HG02759 (cell line): Measurements from ENCODE around the gene NELFA.

ENCODE experiments used
- ATAC-seq: cut with Tn5 transposase; IDR thresholded peaks from one replicate; pipeline ENCODE4 v1.9.1; 2021; ENCODE audit warnings: mild to moderate bottlenecking, moderate library complexity; ENCODE audit not compliant: unreplicated experiment

The NELFA gene

GRCh38 chr4:2008921-2009650, at the start of gene NELFA:
NELFA (minus strand) TSS chr4:2008974; CDS start chr4:2008959, 15 bp downstream.
- peak; percentile 87 for ATAC-seq

DNA sequence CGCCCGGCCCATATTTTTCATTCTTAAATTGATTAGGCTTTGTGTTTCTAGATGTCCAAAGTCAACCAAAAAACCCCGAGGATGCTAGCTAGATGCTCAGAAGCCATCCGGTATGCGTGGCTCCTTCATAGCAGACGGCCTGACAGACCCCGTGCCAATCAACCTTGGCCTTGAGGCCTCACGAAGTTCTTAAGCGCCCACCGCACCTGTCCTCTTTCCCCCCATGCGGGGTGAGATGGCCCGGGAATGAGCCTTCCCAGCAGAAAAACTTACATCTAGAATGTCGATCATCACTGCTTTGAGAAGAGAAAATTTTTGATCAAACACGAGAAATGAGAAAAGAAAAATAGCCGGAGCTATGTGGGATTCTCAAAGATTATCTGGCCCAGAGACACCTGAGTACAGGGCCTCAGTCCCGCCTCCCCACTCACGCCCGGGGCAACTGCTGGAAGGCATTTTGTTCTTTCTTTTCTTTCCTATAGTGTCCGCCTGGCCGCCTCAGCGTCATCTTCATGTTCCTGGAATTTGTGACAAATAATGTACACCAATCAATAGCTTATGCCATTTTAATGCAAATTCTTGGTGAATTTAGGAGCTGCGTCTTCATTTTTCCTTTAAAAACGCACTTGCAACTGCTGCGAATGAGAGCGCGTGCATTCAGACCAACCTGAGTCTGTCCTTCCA, 48.8 kb upstream of the NELFA start:
- no peak for ATAC-seq

GRCh38 chr4:2054217-2054616, 45.4 kb upstream of the NELFA start:
- ATAC-seq, result no peak

GRCh38 chr4:2051086-2051485, 42.3 kb upstream of the NELFA start:
- no peak for ATAC-seq

DNA sequence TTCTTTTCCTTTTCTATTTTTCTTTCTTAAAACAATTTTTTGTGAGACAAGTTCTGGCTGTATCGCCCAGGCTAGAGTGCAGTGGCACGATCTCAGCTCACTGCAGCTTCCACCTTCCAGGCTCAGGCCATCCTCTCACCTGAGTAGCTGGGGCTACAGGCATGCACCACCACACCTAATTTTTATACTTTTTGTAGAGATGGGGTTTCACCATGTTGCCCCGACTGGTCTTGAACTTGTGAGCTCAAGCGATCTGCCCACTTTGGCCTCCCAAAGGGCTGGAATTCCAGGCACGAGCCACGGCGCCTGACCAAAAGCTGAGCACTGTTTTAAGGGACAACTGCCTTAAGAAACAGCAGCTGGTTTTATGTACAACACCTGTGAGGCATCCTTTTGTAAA, 41.0 kb upstream of the NELFA start:
- no peak for ATAC-seq

- no peak for ATAC-seq
Measured at GRCh38 chr4:2049381-2049780, 40.6 kb upstream of the NELFA start.

- no peak for ATAC-seq
Measured at GRCh38 chr4:2048831-2049230, 40.1 kb upstream of the NELFA start.

DNA sequence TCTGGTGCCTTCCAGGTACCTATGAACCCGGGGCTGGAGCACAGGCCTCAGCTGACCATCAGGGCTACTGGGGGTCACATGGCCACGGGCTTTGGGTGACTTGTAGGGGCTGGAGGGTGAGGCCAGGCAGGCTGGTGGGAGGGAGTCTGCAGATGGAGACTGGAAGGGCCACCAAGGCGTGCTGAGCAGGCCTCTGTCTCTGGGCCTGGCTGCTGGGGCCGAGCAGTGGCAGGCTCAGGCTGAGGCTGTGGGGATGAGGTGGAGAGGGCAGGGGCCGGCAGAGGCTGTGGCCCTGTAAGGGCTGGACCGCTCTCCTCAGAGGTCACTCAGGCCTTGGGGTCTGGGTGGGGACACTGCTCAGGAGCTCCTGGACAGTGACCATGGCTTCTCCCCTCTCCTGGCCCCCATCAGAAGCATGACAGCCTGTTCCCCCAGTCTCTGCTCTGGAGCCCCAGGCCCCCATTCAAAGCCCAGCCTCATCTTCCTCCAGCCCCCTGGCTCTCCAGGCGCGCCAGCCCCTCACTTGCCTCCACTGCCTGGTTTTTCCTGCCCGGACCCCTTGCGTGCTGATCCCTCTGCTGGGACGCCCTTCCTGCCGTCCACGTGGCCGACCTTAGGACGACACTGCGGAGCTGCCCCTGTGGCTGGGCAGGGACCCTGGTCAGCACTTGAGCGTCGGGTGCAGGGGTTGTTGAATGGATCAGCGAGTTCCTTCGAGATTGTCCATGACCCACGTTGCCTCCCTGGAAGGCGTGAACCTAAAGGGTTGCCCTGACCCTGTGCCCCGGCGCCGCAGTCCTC, 39.2 kb upstream of the NELFA start:
- ATAC-seq, result no peak

GRCh38 chr4:2047031-2047660, 38.4 kb upstream of the NELFA start:
- ATAC-seq, result no peak

- ATAC-seq, result no peak
Measured at GRCh38 chr4:2046031-2046961, 37.5 kb upstream of the NELFA start.

- no peak for ATAC-seq
Measured at GRCh38 chr4:2045518-2045951, 36.8 kb upstream of the NELFA start.

- no peak for ATAC-seq
Measured at GRCh38 chr4:2044542-2045517, 36.1 kb upstream of the NELFA start.

DNA sequence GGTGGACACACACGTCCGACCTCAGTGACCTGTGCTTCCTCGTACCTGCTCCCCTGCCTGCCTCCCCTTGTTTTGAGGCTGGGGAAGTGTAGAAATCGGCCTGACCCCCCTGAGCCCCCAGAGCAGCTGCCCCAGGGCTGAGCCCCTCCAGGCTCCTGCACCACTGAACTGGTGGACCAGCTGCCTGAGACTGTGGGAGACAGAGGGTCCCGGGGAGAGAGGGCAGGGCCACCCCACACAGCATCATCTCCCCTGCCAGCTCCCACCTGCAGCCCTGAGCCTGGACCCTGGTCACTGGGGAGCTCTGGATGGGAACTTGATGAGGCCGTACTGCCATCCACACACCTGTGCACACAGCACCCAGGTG, 35.3 kb upstream of the NELFA start:
- no peak for ATAC-seq

DNA sequence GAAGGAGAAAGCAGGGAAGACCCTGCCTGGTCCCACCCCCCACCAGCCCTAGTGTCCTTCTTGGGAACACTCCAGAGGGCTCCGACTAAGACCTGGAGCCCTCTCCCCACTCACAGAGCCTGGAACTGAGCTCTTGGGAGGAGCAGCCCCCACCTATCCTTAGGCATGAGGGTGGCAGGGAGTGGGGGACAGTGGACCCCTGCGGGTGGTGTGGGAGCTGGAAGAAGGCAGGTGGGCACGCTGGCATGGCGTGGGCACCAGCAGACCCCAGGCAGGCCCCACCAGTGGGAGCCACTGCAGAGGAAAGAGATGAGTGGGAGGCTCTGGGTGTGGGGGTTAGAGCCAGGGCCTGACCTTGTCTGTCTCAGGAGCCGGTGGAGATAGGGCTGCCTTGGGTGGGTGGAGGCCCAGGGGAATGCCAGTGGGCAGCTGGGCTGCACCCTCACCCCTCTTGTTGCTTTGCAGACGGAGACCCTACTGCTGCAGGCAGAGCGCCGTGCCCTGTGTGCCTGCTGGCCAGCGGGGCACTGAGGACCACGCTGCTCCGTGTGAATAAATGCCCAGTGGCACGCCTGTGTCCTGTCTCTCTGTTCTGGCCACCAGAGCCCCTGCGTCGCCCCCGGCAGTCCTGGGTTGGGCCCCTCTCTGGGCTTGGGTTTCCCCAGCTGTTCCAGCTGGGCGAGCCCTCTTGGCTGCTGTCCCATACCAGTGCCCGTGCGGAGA, 34.8 kb upstream of the NELFA start:
- no peak for ATAC-seq

DNA sequence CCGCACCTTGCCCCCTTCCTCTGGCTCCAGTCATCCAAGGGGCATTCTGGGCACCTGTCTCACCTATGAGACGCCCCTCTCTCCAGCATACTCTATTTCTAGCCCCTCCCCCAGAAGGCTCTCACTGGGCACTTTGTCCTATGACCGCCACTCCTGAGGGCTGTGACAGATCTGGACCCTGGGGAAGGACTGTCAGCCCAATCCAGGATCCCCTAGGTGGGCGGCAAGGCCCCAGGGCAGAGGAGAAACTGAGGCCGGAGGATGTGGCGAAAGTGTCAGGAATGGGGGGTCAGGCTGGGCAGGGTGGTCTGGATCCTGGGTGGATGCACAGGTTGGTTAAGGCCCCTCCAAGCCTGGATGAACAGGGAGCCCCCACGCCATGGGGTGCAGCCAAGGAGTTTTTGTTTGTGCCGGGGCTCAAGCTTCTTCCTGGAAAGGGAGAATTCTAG, 34.2 kb upstream of the NELFA start:
- ATAC-seq, result no peak

- ATAC-seq, result peak; percentile 25
Measured at GRCh38 chr4:2042204-2042946, 33.6 kb upstream of the NELFA start.

DNA sequence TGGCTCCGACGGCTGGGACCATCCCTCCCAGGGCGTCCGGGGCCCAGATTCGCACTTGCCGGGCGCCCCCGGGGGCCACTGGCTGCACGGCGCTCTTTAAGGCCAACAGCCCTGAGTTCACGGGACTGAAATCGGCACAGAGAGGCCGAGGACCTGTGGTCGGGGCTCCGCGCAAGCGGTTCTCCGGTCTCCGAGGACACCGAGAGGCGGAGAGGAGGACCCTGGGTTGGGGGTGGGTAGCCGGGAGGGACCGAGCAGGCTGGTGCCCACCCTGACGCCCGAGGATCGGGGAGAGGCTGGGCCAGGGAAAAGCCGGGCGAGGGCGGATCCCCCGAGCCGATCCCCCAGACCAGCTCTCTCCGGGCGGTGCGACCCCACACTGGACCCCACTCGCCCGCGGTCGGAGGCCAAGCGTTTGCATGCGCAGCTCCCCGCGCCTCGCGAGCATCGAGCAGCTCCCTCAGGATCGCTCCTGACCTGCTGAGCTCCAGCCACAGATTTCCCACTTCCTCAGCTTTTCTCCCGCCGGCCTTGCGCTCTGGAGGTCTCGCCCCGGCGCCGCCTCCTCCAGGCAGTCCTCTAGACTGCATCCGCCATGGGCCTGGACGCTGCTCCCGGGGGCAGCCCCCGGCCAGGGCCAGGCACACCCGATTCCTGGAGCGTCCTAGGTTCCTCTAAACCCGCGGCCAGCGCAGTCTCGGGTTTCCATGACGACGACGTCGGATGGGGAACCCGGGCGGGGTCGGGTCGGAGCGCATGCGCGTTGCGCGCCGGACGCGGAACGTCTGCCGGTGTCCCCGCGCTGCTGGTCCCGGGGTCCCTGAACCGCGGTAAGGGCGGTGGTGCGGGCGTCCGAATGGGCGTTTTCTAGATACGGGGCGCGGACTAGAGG, 32.7 kb upstream of the NELFA start:
- peak; percentile 66 for ATAC-seq
